Fibroblast of lung (primary cell): ENCODE measurements around the gene AKAP6. TPM values are rescaled to one million over a fixed set of nuclear protein-coding genes. Genes with fewer than 3 reads are reported as not detected.

Experiments
- DNase-seq, 2 donors: peaks; one replicate each; pipeline versions ENCODE4 v3.0.0 to v3.0.0-alpha.2; 2010; ENCODE audit warnings: low read depth in 2 of 2
- H2AFZ ChIP-seq: 2 replicates; pipeline ENCODE4 v1.5.1; 2012; ENCODE audit warnings: low read length, control low read depth, inconsistent platforms
- H3K27ac ChIP-seq: 2 replicates; pipeline ENCODE4 v1.5.1; 2011; ENCODE audit warnings: low read length, control low read depth; ENCODE audit not compliant: insufficient read depth
- H3K27me3 ChIP-seq: 2 replicates; pipeline ENCODE4 v1.5.1; 2011; ENCODE audit warnings: mild to moderate bottlenecking, low read length; ENCODE audit not compliant: control insufficient read depth, insufficient read depth
- H3K36me3 ChIP-seq: 2 replicates; pipeline ENCODE4 v1.5.1; 2011; ENCODE audit warnings: low read length; ENCODE audit not compliant: control insufficient read depth, insufficient read depth
- H3K4me1 ChIP-seq: 2 replicates; pipeline ENCODE4 v1.5.1; 2011; ENCODE audit warnings: low read length; ENCODE audit not compliant: control insufficient read depth, insufficient read depth; ENCODE audit errors: extremely low read depth
- H3K4me2 ChIP-seq: 2 replicates; pipeline ENCODE4 v1.5.1; 2011; ENCODE audit warnings: low read length, control low read depth; ENCODE audit not compliant: insufficient read depth; ENCODE audit errors: extremely low read depth
- H3K4me3 ChIP-seq, 4 experiments: fragments of 200-600 bp in 1 of 4; sonication (generic) in 1 of 4; replicated peaks in 1 of 4; 2 replicates each; pipeline ENCODE4 v1.5.1; 2011 to 2016; ENCODE audit warnings: low read length in 4 of 4, low read depth in 3 of 4, mild to moderate bottlenecking in 3 of 4, control low read depth in 2 of 4, inconsistent platforms in 1 of 4, mixed read lengths in 1 of 4; ENCODE audit not compliant: insufficient read depth in 1 of 4; ENCODE audit errors: control extremely low read depth in 1 of 4
- H3K79me2 ChIP-seq: 2 replicates; pipeline ENCODE4 v1.5.1; 2012; ENCODE audit warnings: mild to moderate bottlenecking, low read length, inconsistent platforms; ENCODE audit not compliant: control insufficient read depth, insufficient read depth
- H3K9ac ChIP-seq: 2 replicates; pipeline ENCODE4 v1.5.1; 2011; ENCODE audit warnings: mild to moderate bottlenecking, low read length, control low read depth; ENCODE audit not compliant: insufficient read depth
- H3K9me3 ChIP-seq: 2 replicates; pipeline ENCODE4 v1.5.1; 2012; ENCODE audit warnings: low read depth, low read length; ENCODE audit not compliant: control insufficient read depth, insufficient read depth
- H4K20me1 ChIP-seq: 2 replicates; pipeline ENCODE4 v1.5.1; 2011; ENCODE audit warnings: low read length; ENCODE audit not compliant: control insufficient read depth, insufficient read depth; ENCODE audit errors: extremely low read depth
- CTCF ChIP-seq, 2 donors: IDR thresholded peaks in 1 of 2; conservative IDR thresholded peaks in 1 of 2; 1 replicate in 1 of 2; 2 replicates in 1 of 2; pipeline ENCODE4 v1.5.1; 2011 to 2012; ENCODE audit warnings: low read length in 2 of 2, control low read depth in 1 of 2, inconsistent platforms in 1 of 2, low read depth in 1 of 2, mild to moderate bottlenecking in 1 of 2
- EZH2 ChIP-seq: IDR thresholded peaks from 2 replicates; pipeline ENCODE4 v1.5.1; 2012; ENCODE audit warnings: low read length, control low read depth, mild to moderate bottlenecking; ENCODE audit errors: missing control alignments
- polyA plus RNA-seq, 2 donors: library from polyadenylated mRNA; depleted of rRNA in 1 of 2; stranded (reverse) in 1 of 2; unstranded in 1 of 2; fragments of >200 nt; gene quantifications; 2 replicates each; pipeline ENCODE4 v1.2.1, GENCODE V29; 2011 to 2012; ENCODE audit warnings: missing spikeins in 1 of 2
- total RNA-seq: library from RNA; depleted of rRNA; stranded (reverse); fragments of >200 nt; gene quantifications from 2 replicates; pipeline ENCODE4 v1.2.1, GENCODE V29; 2014

The AKAP6 gene
- total and polyA plus RNA-seq, 2 donors (not counting 1 experiment from before 2014, with no cell fraction given): 3.3 to 10.9 TPM

- Histone ChIP-seq H3K4me1 (no peaks in the 10 kb centered on the region), H4K20me1 (no peaks in the 10 kb centered on the region), H3K9me3 (no peaks in the 10 kb centered on the region), H3K4me3 (no peak overlapping the region), H3K36me3 (no peaks in the 10 kb centered on the region), H3K4me2 (no peak overlapping the region), H3K27ac (no peak overlapping the region), H3K27me3 (no peaks in the 10 kb centered on the region), H3K9ac (no peak overlapping the region), H3K79me2 (no peaks in the 10 kb centered on the region), H2AFZ (no peak overlapping the region)
- no peak for TF ChIP-seq EZH2
- no peak for TF ChIP-seq CTCF (conservative IDR thresholded peaks at IDR 0.05 in 1 of 2, IDR thresholded peaks at IDR 0.05 in 1 of 2; ENCODE audit: low read depth in 1 of 2, low read length in 2 of 2)
- peak in 1 of 2 donors; percentile 45 for DNase-seq
These were observed 340.3 kb downstream of the AKAP6 start for GRCh38 chr14:32669391-32669790.

GRCh38 chr14:32675433-32675832 lies 346.3 kb downstream of the AKAP6 start:
- H3K4me3 ChIP-seq: no peak overlapping the region
- peak in 1 of 2 donors; percentile 25 for DNase-seq
- TF ChIP-seq CTCF (conservative IDR thresholded peaks at IDR 0.05 in 1 of 2, IDR thresholded peaks at IDR 0.05 in 1 of 2; ENCODE audit: low read depth in 1 of 2, low read length in 2 of 2): no peak
- no peaks in the 10 kb centered on the region for H3K27me3 ChIP-seq
- H3K27ac ChIP-seq: no peak overlapping the region
- H3K4me2 ChIP-seq: no peak overlapping the region
- no peak overlapping the region for H2AFZ ChIP-seq
- H4K20me1 ChIP-seq: no peaks in the 10 kb centered on the region
- H3K4me1 ChIP-seq: no peaks in the 10 kb centered on the region
- H3K36me3 ChIP-seq: no peaks in the 10 kb centered on the region
- no peak overlapping the region for H3K9ac ChIP-seq
- no peaks in the 10 kb centered on the region for H3K79me2 ChIP-seq
- no peaks in the 10 kb centered on the region for H3K9me3 ChIP-seq

GRCh38 chr14:32677129-32677780 lies 348.2 kb downstream of the AKAP6 start:
- Histone ChIP-seq H3K79me2 (no peaks in the 10 kb centered on the region), H3K27me3 (no peaks in the 10 kb centered on the region), H3K27ac (no peak overlapping the region), H3K4me2 (no peak overlapping the region), H3K9me3 (no peaks in the 10 kb centered on the region), H3K9ac (no peak overlapping the region), H3K4me1 (no peaks in the 10 kb centered on the region), H3K4me3 (no peak overlapping the region), H3K36me3 (no peaks in the 10 kb centered on the region), H4K20me1 (no peaks in the 10 kb centered on the region), H2AFZ (no peak overlapping the region)
- no peak for TF ChIP-seq EZH2
- no peak for DNase-seq
